K562 (cell line): Measurements from ENCODE around the gene FADS1. TPM values are rescaled to one million over a fixed set of nuclear protein-coding genes. Genes with fewer than 3 reads are reported as not detected.

Experiments used
- ARID3B ChIP-seq: fragments of 250-450 bp; sonication (Bioruptor Pico); IDR thresholded peaks from 2 replicates; pipeline ENCODE4 v1.4.0; 2020; ENCODE audit warnings: borderline replicate concordance
- ARID4B ChIP-seq: sonication (generic); formaldehyde crosslinking; IDR thresholded peaks from 2 replicates; pipeline ENCODE4 v1.8.0; 2022; ENCODE audit warnings: mild to moderate bottlenecking, missing genetic modification reagents
- E2F8 ChIP-seq: fragments of 450-650 bp; IDR thresholded peaks from 2 replicates; pipeline ENCODE4 v1.7.1; 2018; ENCODE audit warnings: mild to moderate bottlenecking, low read depth; ENCODE audit not compliant: partially characterized antibody
- HCFC1 ChIP-seq: IDR thresholded peaks from 2 replicates; pipeline ENCODE4 v1.6.1; 2012; ENCODE audit warnings: low read depth, low read length, improper control_type of control experiment
- MLLT1 ChIP-seq, 2 experiments: fragments of 450-650 bp; IDR thresholded peaks; 2 replicates each; pipeline ENCODE4 v1.6.1; 2016
- MNT ChIP-seq, 2 experiments: fragments of 450-650 bp; conservative IDR thresholded peaks; 2 replicates each; pipeline ENCODE4 v1.6.1; 2017; ENCODE audit warnings: mild to moderate bottlenecking in 2 of 2, moderate library complexity in 2 of 2
- MTA1 ChIP-seq: fragments of 450-650 bp; IDR thresholded peaks from 2 replicates; pipeline ENCODE4 v1.6.1; 2017; ENCODE audit warnings: borderline replicate concordance
- NBN ChIP-seq: fragments of 450-650 bp; IDR thresholded peaks from 2 replicates; pipeline ENCODE4 v1.6.1; 2016; ENCODE audit warnings: low read depth, mild to moderate bottlenecking
- TAF9B ChIP-seq: fragments of 450-650 bp; IDR thresholded peaks from 2 replicates; pipeline ENCODE4 v1.6.1; 2018; ENCODE audit warnings: mild to moderate bottlenecking; ENCODE audit not compliant: partially characterized antibody
- TBL1XR1 ChIP-seq, 2 experiments: IDR thresholded peaks; 2 replicates each; pipeline ENCODE4 v1.6.1; 2012; ENCODE audit warnings: improper control_type of control experiment in 2 of 2, low read length in 2 of 2, mild to moderate bottlenecking in 1 of 2
- YY1 ChIP-seq, 3 experiments: IDR thresholded peaks; 2 replicates each; pipeline ENCODE4 v1.6.1; 2011; ENCODE audit warnings: low read length in 2 of 3, mild to moderate bottlenecking in 2 of 3, moderate library complexity in 2 of 3, borderline replicate concordance in 1 of 3, control low read depth in 1 of 3, low read depth in 1 of 3; ENCODE audit not compliant: insufficient read depth in 3 of 3, insufficient replicate concordance in 2 of 3, control insufficient read depth in 1 of 3, insufficient read length in 1 of 3; ENCODE audit errors: extremely low read depth in 1 of 3
- ZNF41 ChIP-seq: fragments of 250-450 bp; sonication (Bioruptor Pico); conservative IDR thresholded peaks from 2 replicates; pipeline ENCODE4 v1.4.0; 2020; ENCODE audit warnings: mild to moderate bottlenecking
- ZNF561 ChIP-seq: fragments of 450-650 bp; formaldehyde crosslinking; conservative IDR thresholded peaks from 2 replicates; pipeline ENCODE4 v1.4.0; 2020; ENCODE audit warnings: mild to moderate bottlenecking, moderate library complexity
- polyA plus RNA-seq, 8 experiments: library from polyadenylated mRNA; depleted of rRNA in 4 of 8; stranded (reverse) in 5 of 8; unstranded in 3 of 8; fragments of >200 nt; fragmentation: Nextera tagmentation in 2 of 8; fragmentation: Illumina TruSeq in 1 of 8; extraction: Ambion mirVana in 2 of 8; extraction: Trizol in 1 of 8; gene quantifications; 2 replicates each; pipeline versions ENCODE4 v1.2.1 to v1.2.3, GENCODE V29; 2011 to 2014; ENCODE audit warnings: inconsistent platforms in 1 of 8, missing spikeins in 1 of 8
- total RNA-seq, 7 experiments: library from RNA; depleted of rRNA in 6 of 7; stranded (reverse); fragments of >200 nt in 6 of 7; fragmentation: Illumina TruSeq in 2 of 7; extraction: Trizol in 2 of 7; gene quantifications; 2 replicates each; pipeline versions ENCODE4 v1.2.1 to v1.2.3, GENCODE V29; 2011 to 2021; ENCODE audit warnings: low replicate concordance in 1 of 7

FADS1 gene
- total and polyA plus RNA-seq, 9 of the 15 experiments (the other 6 are each of a cell fraction or from before 2014, with no cell fraction given) = 110 to 864 (median 364) TPM

DNA sequence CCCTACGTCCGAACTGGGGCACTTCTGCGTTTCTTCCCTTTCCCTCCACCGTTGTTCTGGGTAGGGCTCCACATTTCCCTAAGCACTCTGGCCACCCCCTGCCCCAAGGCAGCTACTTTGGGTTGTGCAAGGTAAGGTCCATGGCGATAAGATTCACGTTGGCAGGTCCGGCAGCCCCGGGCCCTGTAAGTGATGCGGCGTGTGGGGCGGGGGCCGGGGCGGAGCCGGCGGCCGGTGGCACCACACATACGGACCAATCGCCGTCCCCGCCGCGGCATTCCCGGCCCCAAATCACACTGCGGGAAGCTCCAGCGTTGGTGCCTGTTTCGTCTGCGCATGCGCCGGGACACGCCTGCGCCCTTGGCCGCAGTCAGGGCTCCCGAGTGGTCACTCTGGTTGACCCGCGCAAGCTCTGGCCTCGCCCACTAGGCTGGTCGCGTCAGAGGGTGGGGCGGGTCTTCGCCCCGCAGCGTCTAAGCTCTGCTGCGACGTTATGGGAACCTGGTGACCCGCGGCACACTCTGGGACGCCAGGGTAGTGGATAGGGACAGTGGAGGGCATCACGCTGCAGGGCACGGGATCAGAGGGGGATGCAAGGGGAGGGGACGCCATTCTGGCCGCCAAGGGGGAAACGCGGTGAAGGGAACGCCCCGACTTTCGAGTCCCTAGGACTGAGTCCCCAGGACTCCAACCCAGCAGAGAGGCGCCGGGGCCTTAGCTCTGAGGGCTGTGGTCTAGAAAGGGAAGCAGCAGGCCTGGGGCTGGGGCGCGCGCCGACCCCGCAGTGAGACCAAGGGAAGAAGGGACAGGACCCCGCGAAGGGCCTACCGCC lies 1.6 kb downstream of the FADS1 start (continued):
- TF ChIP-seq E2F8 = peak; percentile 64
- peak; percentile 73 for TF ChIP-seq TAF9B
- TF ChIP-seq MLLT1 (IDR thresholded peaks at IDR 0.05) = peak; percentile 88 to 89
- no peak for TF ChIP-seq ARID3B
- no peak; the same call in 1 of the 2 replicates for TF ChIP-seq ZNF561
- TF ChIP-seq TBL1XR1 (IDR thresholded peaks at IDR 0.05; ENCODE audit: low read length in 2 of 2) = no peak; a peak in 1 of 4 replicates
- TF ChIP-seq ZNF41 (CRISPR knock-in tag) = peak; percentile 47; the same call in 1 of the 2 replicates
- no peak for TF ChIP-seq HCFC1
- peak; percentile 65 for TF ChIP-seq NBN
- peak; percentile 59 to 68 for TF ChIP-seq MNT (conservative IDR thresholded peaks at IDR 0.05)
- no peak; the same call in 1 of the 2 replicates for TF ChIP-seq MTA1
- peak in 2 of 3 experiments; percentile 78 to 81 for TF ChIP-seq YY1 (IDR thresholded peaks at IDR 0.05; ENCODE audit: borderline replicate concordance in 1 of 3, control insufficient read depth in 1 of 3, extremely low read depth in 1 of 3, insufficient read depth in 3 of 3, insufficient read length in 1 of 3, insufficient replicate concordance in 2 of 3, low read depth in 1 of 3, low read length in 2 of 3)
- TF ChIP-seq ARID4B = no peak
